C4-2B (cell line): ENCODE results near the gene MKLN1.

Experiments
- ZFX ChIP-seq: fragments of 450-650 bp; IDR thresholded peaks from 2 replicates; pipeline ENCODE4 v1.6.1; 2017
- TF ChIP-seq, protein P1 (sequence below): fragments of 450-650 bp; conservative IDR thresholded peaks from 2 replicates; pipeline ENCODE4 v1.5.1; 2017; ENCODE audit warnings: mild to moderate bottlenecking

DNA sequence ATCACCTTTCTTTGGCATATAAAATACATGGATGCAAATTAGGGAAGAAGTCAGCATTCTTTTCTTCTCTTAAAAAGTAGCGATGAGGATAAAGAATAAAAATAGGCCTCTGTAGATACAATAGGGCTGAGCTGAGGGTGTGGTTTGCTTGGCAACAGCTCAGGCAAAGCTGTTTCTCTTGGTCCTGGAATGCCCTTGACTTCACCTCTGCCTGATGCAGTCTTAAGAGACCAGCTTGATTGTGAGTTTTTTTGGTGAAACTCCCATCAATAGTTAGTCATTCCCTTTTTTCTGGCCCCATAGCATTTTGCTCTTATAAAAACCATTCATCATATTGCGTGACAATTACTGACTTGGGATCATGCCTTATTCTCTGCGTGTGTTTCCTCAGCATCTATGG is 42.1 kb upstream of the MKLN1 start:
- TF ChIP-seq, protein P1, sequence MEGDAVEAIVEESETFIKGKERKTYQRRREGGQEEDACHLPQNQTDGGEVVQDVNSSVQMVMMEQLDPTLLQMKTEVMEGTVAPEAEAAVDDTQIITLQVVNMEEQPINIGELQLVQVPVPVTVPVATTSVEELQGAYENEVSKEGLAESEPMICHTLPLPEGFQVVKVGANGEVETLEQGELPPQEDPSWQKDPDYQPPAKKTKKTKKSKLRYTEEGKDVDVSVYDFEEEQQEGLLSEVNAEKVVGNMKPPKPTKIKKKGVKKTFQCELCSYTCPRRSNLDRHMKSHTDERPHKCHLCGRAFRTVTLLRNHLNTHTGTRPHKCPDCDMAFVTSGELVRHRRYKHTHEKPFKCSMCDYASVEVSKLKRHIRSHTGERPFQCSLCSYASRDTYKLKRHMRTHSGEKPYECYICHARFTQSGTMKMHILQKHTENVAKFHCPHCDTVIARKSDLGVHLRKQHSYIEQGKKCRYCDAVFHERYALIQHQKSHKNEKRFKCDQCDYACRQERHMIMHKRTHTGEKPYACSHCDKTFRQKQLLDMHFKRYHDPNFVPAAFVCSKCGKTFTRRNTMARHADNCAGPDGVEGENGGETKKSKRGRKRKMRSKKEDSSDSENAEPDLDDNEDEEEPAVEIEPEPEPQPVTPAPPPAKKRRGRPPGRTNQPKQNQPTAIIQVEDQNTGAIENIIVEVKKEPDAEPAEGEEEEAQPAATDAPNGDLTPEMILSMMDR = no peak
- no peak for TF ChIP-seq ZFX
